Upper lobe of right lung (tissue), 1 donor: ENCODE data around the gene DYNLT1. TPM values are rescaled to one million over a fixed set of nuclear protein-coding genes. Genes with fewer than 3 reads are reported as not detected.

ENCODE experiments used
- ATAC-seq: fragments of 200-7000 bp; cut with Tn5 transposase; one replicate; pipeline ENCODE4 v1.9.1; 2020; ENCODE audit warnings: mild to moderate bottlenecking, moderate library complexity
- DNase-seq: peaks from one replicate; pipeline ENCODE4 v3.0.0-alpha.2; 2020
- H3K27ac ChIP-seq: fragments of 200-600 bp; one replicate; pipeline ENCODE4 v1.8.0; 2022
- H3K27me3 ChIP-seq: fragments of 200-600 bp; one replicate; pipeline ENCODE4 v1.8.0; 2022; ENCODE audit warnings: mild to moderate bottlenecking
- H3K36me3 ChIP-seq: fragments of 200-600 bp; one replicate; pipeline ENCODE4 v1.8.0; 2022
- H3K4me1 ChIP-seq: fragments of 200-600 bp; one replicate; pipeline ENCODE4 v1.8.0; 2022
- H3K4me3 ChIP-seq: fragments of 200-600 bp; one replicate; pipeline ENCODE4 v1.8.0; 2022; ENCODE audit warnings: mild to moderate bottlenecking
- H3K9me3 ChIP-seq: fragments of 200-600 bp; one replicate; pipeline ENCODE4 v1.8.0; 2022
- intact Hi-C: fragments of 100-400 bp; cut with DNase I; formaldehyde crosslinking; loops from one replicate; pipeline ENCODE4 v1.11.0; 2022
- long read RNA-seq: library from polyadenylated mRNA; unstranded; transcript quantifications from one replicate; pipeline ENCODE4 v2.0.0, GENCODE V29; 2021
- total RNA-seq: library from RNA; stranded (reverse); fragmentation: NEBNext Ultra II Directional; extraction: Animal tissue kit (Norgen Biotek cat#: 25700); gene quantifications from one replicate; pipeline ENCODE4 v1.2.1, GENCODE V29; 2021
- TF ChIP-seq, protein P1 (sequence below): fragments of 200-600 bp; IDR thresholded peaks from one replicate; pipeline ENCODE4 v1.8.0; 2022; ENCODE audit warnings: antibody characterized with exemption
- donor health status: DM: no; HTN: yes; CAD: no; lungs with severe emphysema.

Gene DYNLT1
- total RNA-seq, result 104 TPM
- long read RNA-seq, transcript DYNLT1-203 (5 exons, 726 nt), result major isoform, 35 of 52 reads
- long read RNA-seq, partial matches to known transcripts, result 0 of 52 reads
- long read RNA-seq, other reads (novel, unspliced or antisense), result 13 of 52 reads

DNA sequence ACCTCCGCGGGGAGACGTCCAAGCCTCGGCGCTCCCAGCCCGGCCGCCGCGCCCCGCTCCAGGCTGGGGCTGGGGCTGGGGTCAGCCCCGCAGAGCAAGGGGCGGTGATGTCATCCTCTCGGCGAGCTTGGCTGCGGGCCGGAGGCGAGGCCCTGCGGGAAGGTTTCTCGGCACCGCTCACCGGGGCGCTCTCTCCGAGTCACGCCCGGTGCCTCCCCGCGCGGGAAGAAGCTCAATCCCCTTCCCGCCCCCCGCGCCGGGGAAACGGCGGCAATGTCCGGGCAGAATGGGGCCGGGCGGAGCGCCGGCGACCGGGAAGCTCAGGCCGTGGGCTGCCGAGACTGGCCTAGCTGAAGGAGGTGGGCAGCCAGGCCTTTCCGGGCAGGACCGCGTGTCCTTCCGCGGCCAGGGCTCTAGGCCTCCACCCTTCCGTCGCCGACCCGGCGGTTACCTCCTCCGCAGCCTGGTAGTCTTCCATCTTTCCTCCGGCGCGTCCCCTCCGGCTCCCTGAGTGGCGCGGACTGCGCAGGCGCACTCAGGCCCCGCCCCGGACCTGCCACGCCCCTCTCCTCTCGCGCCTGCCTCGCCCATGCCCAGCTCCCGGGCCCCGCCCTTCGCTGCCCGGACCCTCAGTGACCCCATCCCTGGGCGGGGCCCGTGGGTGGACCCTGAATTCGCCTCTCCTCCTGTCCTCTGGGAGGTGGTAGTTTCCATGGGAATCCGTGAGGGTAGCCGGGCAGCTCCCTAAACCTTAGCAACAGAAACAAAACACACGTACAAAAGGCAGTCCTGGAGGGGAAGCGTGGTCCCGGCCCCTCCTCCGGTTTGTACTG is at the start of gene DYNLT1:
Gene DYNLT1 (minus strand): TSS at position 513 of the 833 bp plus-strand sequence. CDS start 35 bp downstream, at position 478.
- no peaks in the 10 kb centered on the region for H3K9me3 ChIP-seq
- peak within 1 kb of the TSS; percentile 98 for H3K4me3 ChIP-seq
- TF ChIP-seq, protein P1, sequence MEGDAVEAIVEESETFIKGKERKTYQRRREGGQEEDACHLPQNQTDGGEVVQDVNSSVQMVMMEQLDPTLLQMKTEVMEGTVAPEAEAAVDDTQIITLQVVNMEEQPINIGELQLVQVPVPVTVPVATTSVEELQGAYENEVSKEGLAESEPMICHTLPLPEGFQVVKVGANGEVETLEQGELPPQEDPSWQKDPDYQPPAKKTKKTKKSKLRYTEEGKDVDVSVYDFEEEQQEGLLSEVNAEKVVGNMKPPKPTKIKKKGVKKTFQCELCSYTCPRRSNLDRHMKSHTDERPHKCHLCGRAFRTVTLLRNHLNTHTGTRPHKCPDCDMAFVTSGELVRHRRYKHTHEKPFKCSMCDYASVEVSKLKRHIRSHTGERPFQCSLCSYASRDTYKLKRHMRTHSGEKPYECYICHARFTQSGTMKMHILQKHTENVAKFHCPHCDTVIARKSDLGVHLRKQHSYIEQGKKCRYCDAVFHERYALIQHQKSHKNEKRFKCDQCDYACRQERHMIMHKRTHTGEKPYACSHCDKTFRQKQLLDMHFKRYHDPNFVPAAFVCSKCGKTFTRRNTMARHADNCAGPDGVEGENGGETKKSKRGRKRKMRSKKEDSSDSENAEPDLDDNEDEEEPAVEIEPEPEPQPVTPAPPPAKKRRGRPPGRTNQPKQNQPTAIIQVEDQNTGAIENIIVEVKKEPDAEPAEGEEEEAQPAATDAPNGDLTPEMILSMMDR, result no peak
- ATAC-seq (peak; percentile 96), DNase-seq (peak; percentile 97)
- peaks cover 16% of the 10 kb centered on the region for H3K36me3 ChIP-seq
- H3K27ac ChIP-seq, result peak within 1 kb of the TSS; percentile 99
- H3K27me3 ChIP-seq, result no peaks in the 10 kb centered on the region
- intact Hi-C loops, result no loop called here
- peaks cover 44% of the 10 kb centered on the region for H3K4me1 ChIP-seq

DNA sequence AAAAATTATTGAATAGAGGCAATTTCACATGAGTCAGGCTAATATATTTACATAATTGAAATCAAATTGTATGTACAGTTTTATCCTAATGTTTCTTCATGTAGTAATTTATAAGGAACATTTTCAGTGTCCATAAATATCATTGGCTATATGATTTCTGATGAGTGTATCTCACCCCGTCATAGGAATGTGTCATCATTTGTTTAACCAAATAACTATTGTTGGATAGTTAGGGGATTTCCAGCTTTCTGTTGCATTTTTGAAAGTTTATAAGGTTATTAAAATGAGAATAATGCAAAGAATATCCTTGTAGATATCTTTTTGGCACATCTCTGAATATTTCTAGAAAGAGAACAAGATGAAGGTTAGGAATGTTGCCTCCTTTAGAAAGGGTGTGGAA is 44.3 kb upstream of the DYNLT1 start:
- intact Hi-C loops, result no loop called here
- ATAC-seq, result no peak

DNA sequence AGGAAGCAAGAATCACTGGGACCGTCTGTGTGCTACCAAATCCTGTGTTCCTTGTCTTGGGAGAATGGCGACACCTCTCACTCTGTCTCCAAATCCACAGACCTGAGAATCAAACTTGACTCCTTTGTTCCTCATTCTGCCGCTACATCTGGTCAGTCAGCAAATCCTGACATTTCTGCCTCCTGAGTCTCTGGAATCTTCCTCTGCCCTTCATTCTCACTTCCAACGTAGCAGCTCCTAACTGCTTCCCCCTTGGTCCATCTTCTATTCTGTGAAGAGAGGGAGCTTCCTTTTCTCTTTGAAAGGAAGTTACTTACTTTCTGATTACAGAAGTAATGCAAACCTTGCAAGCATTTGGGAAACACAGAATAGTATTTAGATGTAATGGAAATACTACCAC is 43.0 kb upstream of the DYNLT1 start:
- TF ChIP-seq, protein P1, result no peak
- intact Hi-C loops, result no loop called here
- Histone ChIP-seq H3K9me3 (no peaks in the 10 kb centered on the region), H3K36me3 (no peaks in the 10 kb centered on the region), H3K4me3 (no peak overlapping the region), H3K4me1 (peaks cover 6% of the 10 kb centered on the region), H3K27ac (peak overlapping the region; percentile 82), H3K27me3 (no peaks in the 10 kb centered on the region)
- DNase-seq (no peak), ATAC-seq (peak; percentile 23)

More for the DNA sequence above, 44.3 kb upstream of the DYNLT1 start:
- Histone ChIP-seq H3K27me3 (no peaks in the 10 kb centered on the region), H3K9me3 (no peaks in the 10 kb centered on the region), H3K4me1 (peaks cover 6% of the 10 kb centered on the region), H3K27ac (no peak overlapping the region), H3K4me3 (no peak overlapping the region), H3K36me3 (no peaks in the 10 kb centered on the region)
- DNase-seq, result no peak
- TF ChIP-seq, protein P1, result no peak

DNA sequence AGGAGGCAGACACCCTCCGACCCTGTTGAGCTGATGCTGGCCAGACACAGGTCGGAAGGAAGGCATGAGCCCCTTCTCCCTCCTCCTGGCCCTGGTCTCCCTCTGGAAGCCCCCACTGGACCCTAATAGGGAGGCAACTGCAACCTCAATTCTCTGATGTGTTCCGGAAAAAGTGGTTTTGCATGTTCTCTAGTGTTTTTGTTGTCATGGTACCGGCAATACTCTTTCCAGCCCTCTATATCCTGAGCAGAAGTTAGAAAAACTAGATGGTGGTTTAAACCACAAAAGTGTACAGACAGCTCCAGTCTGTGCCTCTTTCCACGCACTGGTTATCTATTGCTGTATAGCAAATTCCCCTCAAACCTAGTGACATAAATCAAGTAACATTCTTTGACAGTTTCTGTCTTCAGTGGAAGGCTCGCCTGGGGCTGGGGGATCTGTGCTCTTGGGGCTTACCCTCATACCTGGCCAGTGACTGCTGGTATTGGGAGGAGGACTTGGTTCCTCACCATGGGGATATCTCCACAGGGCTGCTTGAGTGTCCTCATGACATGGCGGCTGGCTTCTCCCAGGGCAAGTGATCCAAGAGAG is 42.3 kb upstream of the DYNLT1 start:
- TF ChIP-seq, protein P1, result no peak
- peaks cover 6% of the 10 kb centered on the region for H3K4me1 ChIP-seq
- intact Hi-C loops, result no loop called here
- H3K27me3 ChIP-seq, result no peaks in the 10 kb centered on the region
- no peaks in the 10 kb centered on the region for H3K36me3 ChIP-seq
- no peaks in the 10 kb centered on the region for H3K9me3 ChIP-seq
- H3K27ac ChIP-seq, result peak overlapping the region; percentile 82
- DNase-seq, result no peak
- H3K4me3 ChIP-seq, result no peak overlapping the region
- ATAC-seq, result peak; percentile 80

DNA sequence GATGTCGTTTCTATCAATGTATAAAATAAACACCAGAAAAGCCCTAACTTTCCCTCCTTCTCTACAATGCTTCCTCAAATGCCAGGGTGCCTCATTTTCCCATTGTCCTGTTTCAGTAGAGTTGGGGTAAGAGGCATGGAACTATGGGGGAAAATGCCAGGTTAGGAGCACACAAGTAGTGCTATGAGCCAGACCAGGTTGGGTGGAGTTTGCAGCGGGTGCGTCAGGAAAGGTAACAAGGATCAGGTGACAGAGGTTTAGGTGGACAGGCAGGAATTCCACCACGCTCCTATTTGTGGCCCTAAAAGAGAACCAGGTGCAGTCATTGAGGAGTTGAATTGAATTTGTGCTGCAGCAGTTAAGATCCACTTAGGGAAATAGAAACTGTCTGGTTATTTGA is 41.8 kb upstream of the DYNLT1 start:
- ATAC-seq (peak; percentile 77), DNase-seq (no peak)
- peak overlapping the region; percentile 82 for H3K27ac ChIP-seq
- H3K4me1 ChIP-seq, result peaks cover 6% of the 10 kb centered on the region
- no peaks in the 10 kb centered on the region for H3K36me3 ChIP-seq
- no peaks in the 10 kb centered on the region for H3K27me3 ChIP-seq
- TF ChIP-seq, protein P1, result no peak
- H3K9me3 ChIP-seq, result no peaks in the 10 kb centered on the region
- no peak overlapping the region for H3K4me3 ChIP-seq
- intact Hi-C loops, result no loop called here
